Measurements from ENCODE around the gene TNS3.

Gene TNS3

GRCh38 chr7:47368190-47368812 lies 213.6 kb downstream of the TNS3 start:
- Histone ChIP-seq H3K36me3 (ENCODE audit: insufficient read depth) (peaks cover 22% of the 10 kb centered on the region; the same call in 1 of the 2 replicates), H4K20me1 (ENCODE audit: insufficient read depth) (peaks cover 15% of the 10 kb centered on the region; the same call in 1 of the 2 replicates), H3K79me2 (ENCODE audit: insufficient read depth, low read depth) (peaks cover 87% of the 10 kb centered on the region), H3K4me1 (ENCODE audit: low read depth, poor library complexity, severe bottlenecking) (peaks cover 41% of the 10 kb centered on the region), H2AFZ (ENCODE audit: low read depth) (no peak overlapping the region), H3K4me3 (IDR thresholded peaks at IDR 0.05; ENCODE audit: insufficient read depth, low read depth, low read length) (no peak overlapping the region), H3K9ac (no peak overlapping the region), H3K4me2 (no peak overlapping the region), H3K27ac (no peak overlapping the region), H3K27me3 (ENCODE audit: insufficient read depth, low read depth) (no peaks in the 10 kb centered on the region)
- TF ChIP-seq CTCF (conservative IDR thresholded peaks at IDR 0.05; ENCODE audit: low read depth, low read length) = no peak

GRCh38 chr7:47367369-47367768 lies 214.5 kb downstream of the TNS3 start:
- Histone ChIP-seq H3K4me1 (ENCODE audit: low read depth, poor library complexity, severe bottlenecking) (peaks cover 44% of the 10 kb centered on the region), H3K79me2 (ENCODE audit: insufficient read depth, low read depth) (peaks cover 92% of the 10 kb centered on the region), H3K4me3 (IDR thresholded peaks at IDR 0.05; ENCODE audit: insufficient read depth, low read depth, low read length) (no peak overlapping the region), H3K27ac (no peak overlapping the region), H3K4me2 (no peak overlapping the region), H3K9ac (no peak overlapping the region), H3K36me3 (ENCODE audit: insufficient read depth) (peaks cover 22% of the 10 kb centered on the region; the same call in 1 of the 2 replicates), H3K27me3 (ENCODE audit: insufficient read depth, low read depth) (no peaks in the 10 kb centered on the region), H4K20me1 (ENCODE audit: insufficient read depth) (peaks cover 24% of the 10 kb centered on the region; the same call in 1 of the 2 replicates), H2AFZ (ENCODE audit: low read depth) (no peak overlapping the region)
- TF ChIP-seq CTCF (conservative IDR thresholded peaks at IDR 0.05; ENCODE audit: low read depth, low read length) = no peak

- H2AFZ ChIP-seq (ENCODE audit: low read depth) = no peak overlapping the region
- peaks cover 95% of the 10 kb centered on the region for H3K79me2 ChIP-seq (ENCODE audit: insufficient read depth, low read depth)
- H3K4me2 ChIP-seq = no peak overlapping the region
- peaks cover 27% of the 10 kb centered on the region; the same call in 1 of the 2 replicates for H4K20me1 ChIP-seq (ENCODE audit: insufficient read depth)
- no peaks in the 10 kb centered on the region for H3K27me3 ChIP-seq (ENCODE audit: insufficient read depth, low read depth)
- H3K9ac ChIP-seq = no peak overlapping the region
- no peak overlapping the region for H3K27ac ChIP-seq
- H3K4me1 ChIP-seq (ENCODE audit: low read depth, poor library complexity, severe bottlenecking) = peaks cover 44% of the 10 kb centered on the region
- H3K4me3 ChIP-seq (IDR thresholded peaks at IDR 0.05; ENCODE audit: insufficient read depth, low read depth, low read length) = no peak overlapping the region
- no peak for TF ChIP-seq CTCF (conservative IDR thresholded peaks at IDR 0.05; ENCODE audit: low read depth, low read length)
- peaks cover 22% of the 10 kb centered on the region; the same call in 1 of the 2 replicates for H3K36me3 ChIP-seq (ENCODE audit: insufficient read depth)
Observed at GRCh38 chr7:47366960-47367359, 215.0 kb downstream of the TNS3 start.

DNA sequence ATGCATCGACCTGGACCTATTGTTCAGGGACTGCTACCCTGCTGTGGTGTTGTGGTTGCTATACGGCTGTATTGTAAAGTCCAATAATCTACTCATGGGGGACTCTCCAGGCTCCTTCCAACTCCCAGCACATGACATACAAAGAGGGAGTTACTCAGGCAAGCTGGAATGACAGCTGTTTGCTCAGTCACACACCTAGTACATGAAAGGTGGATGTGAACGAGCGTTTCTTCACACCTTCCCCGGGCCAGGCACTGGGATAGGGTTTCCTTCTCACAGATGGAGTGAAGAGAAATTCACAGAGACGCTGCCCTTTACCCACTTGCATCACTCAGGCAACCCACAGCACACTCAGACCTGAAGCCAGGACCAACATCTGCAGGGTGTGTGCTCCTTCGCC lies 215.7 kb downstream of the TNS3 start:
- H3K4me1 ChIP-seq (ENCODE audit: low read depth, poor library complexity, severe bottlenecking) = peaks cover 45% of the 10 kb centered on the region
- H3K4me2 ChIP-seq = no peak overlapping the region
- no peak overlapping the region for H3K9ac ChIP-seq
- H3K4me3 ChIP-seq (IDR thresholded peaks at IDR 0.05; ENCODE audit: insufficient read depth, low read depth, low read length) = no peak overlapping the region
- H3K79me2 ChIP-seq (ENCODE audit: insufficient read depth, low read depth) = peaks cover 96% of the 10 kb centered on the region
- H2AFZ ChIP-seq (ENCODE audit: low read depth) = no peak overlapping the region
- H3K27ac ChIP-seq = no peak overlapping the region
- no peaks in the 10 kb centered on the region for H3K27me3 ChIP-seq (ENCODE audit: insufficient read depth, low read depth)
- peaks cover 22% of the 10 kb centered on the region; the same call in 1 of the 2 replicates for H3K36me3 ChIP-seq (ENCODE audit: insufficient read depth)
- H4K20me1 ChIP-seq (ENCODE audit: insufficient read depth) = peaks cover 30% of the 10 kb centered on the region; the same call in 1 of the 2 replicates
- TF ChIP-seq CTCF (conservative IDR thresholded peaks at IDR 0.05; ENCODE audit: low read depth, low read length) = no peak

Measured in KMS-11 (cell line).